Measurements from ENCODE around the gene TAS1R2.
"Not testable (repeated sequence)": the region's sequence is repeated elsewhere in the genome, so short reads cannot be mapped to it uniquely, and the experiment has no call there.

TAS1R2 gene

GRCh38 chr1:18901147-18901951 lies 41.9 kb upstream of the TAS1R2 start:
- no peak overlapping the region for H3K27ac ChIP-seq
- TF ChIP-seq, protein P1, sequence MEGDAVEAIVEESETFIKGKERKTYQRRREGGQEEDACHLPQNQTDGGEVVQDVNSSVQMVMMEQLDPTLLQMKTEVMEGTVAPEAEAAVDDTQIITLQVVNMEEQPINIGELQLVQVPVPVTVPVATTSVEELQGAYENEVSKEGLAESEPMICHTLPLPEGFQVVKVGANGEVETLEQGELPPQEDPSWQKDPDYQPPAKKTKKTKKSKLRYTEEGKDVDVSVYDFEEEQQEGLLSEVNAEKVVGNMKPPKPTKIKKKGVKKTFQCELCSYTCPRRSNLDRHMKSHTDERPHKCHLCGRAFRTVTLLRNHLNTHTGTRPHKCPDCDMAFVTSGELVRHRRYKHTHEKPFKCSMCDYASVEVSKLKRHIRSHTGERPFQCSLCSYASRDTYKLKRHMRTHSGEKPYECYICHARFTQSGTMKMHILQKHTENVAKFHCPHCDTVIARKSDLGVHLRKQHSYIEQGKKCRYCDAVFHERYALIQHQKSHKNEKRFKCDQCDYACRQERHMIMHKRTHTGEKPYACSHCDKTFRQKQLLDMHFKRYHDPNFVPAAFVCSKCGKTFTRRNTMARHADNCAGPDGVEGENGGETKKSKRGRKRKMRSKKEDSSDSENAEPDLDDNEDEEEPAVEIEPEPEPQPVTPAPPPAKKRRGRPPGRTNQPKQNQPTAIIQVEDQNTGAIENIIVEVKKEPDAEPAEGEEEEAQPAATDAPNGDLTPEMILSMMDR (IDR thresholded peaks at IDR 0.05), result no peak
- no peak for DNase-seq (ENCODE audit: low spot score)
- H3K4me3 ChIP-seq, result peak overlapping the region; percentile 89

- Histone ChIP-seq H3K27ac (no peak overlapping the region), H3K4me3 (no peak overlapping the region)
- TF ChIP-seq, protein P1 (IDR thresholded peaks at IDR 0.05), result no peak
- no peak for DNase-seq (ENCODE audit: low spot score)
These were observed 40.9 kb upstream of the TAS1R2 start for GRCh38 chr1:18900303-18900841.

DNA sequence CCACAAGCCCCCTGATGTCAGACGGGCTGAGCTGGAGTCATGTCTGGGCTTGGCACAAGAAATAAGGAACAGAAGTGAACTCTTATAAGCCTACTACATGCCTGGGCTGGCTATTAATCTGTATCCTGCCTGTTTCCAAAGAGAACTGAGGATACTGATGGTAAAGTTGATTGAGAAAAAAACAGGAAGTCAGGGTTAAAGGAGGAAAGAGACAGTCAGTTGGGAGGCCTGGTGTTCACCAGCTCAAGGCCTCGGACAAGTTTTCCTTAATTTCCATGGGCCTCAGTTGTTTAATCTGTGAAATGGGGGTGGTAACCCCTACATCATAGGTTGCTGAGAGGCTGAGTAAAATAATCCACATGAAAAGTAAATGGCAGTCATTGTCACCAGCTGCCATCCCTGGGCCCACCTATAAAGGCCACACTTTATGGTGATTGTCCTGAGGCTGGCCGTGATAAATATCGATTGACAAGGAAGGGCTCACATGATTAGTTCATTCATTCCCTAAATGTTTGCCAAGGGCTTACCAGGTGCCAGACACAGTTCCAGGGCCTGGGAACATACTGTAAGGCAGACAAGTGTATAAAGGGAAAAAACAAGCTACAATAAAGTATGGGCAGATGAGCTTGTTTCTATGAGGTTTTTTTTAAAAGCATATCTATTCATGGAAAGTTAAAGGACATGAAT lies 40.0 kb upstream of the TAS1R2 start:
- TF ChIP-seq, protein P1 (IDR thresholded peaks at IDR 0.05), result no peak
- no peak for DNase-seq (ENCODE audit: low spot score)
- Histone ChIP-seq H3K27ac (no peak overlapping the region), H3K4me3 (no peak overlapping the region)

DNA sequence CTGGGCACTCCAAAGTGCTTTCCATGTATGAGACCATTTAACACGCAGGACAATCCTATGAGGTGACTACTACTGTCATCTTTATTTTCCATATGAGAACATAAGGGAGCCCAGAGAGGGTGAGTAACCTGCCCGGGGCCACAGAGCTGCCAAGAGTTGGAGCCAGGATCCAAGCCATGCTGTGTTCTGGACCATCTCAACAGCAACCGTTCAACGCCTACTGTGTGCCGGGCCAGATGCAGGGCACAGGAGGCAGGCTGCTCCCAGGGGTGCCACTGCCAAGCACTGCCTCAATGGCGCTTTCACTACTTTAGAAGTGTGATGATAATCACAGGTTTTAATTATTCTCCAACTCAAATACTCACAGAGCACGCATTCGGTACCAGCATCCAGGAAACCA lies 39.1 kb upstream of the TAS1R2 start:
- no peak overlapping the region for H3K27ac ChIP-seq
- no peak overlapping the region for H3K4me3 ChIP-seq
- TF ChIP-seq, protein P1 (IDR thresholded peaks at IDR 0.05), result no peak
- DNase-seq (ENCODE audit: low spot score), result no peak

- TF ChIP-seq, protein P1 (IDR thresholded peaks at IDR 0.05), result no peak
- Histone ChIP-seq H3K27ac (peak overlapping the region; percentile 11 to 69), H3K4me3 (no peak overlapping the region)
- DNase-seq (ENCODE audit: low spot score), result no peak
These were observed 35.9 kb upstream of the TAS1R2 start for GRCh38 chr1:18895317-18895716.

DNA sequence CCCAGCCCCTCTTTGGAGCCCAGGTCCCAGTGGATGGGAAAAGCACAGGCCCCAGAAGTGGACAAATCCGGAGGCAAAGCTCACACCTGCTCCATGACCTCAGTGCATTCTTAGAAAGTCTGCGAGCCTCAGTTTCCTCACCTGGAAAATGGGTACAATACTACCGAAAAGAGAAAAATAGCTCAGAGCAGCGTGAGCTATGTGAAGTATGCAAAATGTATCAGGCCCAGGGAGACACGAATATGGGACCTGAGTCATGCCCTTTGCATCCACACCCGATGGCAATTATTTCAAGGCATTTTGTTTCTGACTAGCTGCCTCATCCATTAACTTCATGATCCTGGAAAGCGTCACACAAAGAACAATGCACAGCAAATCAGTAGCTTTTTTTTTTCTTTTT lies 33.7 kb upstream of the TAS1R2 start:
- Histone ChIP-seq H3K27ac (no peak overlapping the region), H3K4me3 (no peak overlapping the region)
- no peak for DNase-seq (ENCODE audit: low spot score)
- TF ChIP-seq, protein P1 (IDR thresholded peaks at IDR 0.05), result no peak

- not testable (repeated sequence) for H3K4me3 ChIP-seq; DNase-seq (ENCODE audit: low spot score); H3K27ac ChIP-seq
These were observed 32.4 kb upstream of the TAS1R2 start for GRCh38 chr1:18891858-18892257.
